ENCODE measurements around the gene ZNF678.
A peak's percentile ranks its signal among the peaks of the same experiment; 100 is the strongest.

Gene ZNF678

DNA sequence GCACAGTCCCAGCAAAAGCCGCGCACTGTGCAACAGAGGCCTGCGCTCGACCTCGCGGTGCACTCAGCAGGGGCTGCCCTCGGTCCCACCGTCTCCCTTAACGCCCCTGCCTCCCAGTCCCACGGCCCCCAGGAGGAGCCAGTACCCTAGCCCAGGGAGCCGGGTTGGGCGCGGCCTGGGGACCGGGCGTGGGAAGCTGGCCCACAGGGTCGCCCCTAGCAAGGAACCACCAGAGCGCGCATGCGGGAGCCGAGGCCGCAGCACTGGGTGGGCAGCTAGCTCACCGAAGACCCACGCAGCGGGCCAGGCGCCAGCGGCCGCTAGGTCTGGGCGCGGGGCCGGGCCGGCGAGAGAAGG, 21.6 kb upstream of the ZNF678 start:
- TF ChIP-seq, protein P1, sequence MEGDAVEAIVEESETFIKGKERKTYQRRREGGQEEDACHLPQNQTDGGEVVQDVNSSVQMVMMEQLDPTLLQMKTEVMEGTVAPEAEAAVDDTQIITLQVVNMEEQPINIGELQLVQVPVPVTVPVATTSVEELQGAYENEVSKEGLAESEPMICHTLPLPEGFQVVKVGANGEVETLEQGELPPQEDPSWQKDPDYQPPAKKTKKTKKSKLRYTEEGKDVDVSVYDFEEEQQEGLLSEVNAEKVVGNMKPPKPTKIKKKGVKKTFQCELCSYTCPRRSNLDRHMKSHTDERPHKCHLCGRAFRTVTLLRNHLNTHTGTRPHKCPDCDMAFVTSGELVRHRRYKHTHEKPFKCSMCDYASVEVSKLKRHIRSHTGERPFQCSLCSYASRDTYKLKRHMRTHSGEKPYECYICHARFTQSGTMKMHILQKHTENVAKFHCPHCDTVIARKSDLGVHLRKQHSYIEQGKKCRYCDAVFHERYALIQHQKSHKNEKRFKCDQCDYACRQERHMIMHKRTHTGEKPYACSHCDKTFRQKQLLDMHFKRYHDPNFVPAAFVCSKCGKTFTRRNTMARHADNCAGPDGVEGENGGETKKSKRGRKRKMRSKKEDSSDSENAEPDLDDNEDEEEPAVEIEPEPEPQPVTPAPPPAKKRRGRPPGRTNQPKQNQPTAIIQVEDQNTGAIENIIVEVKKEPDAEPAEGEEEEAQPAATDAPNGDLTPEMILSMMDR (IDR thresholded peaks at IDR 0.05) = no peak

DNA sequence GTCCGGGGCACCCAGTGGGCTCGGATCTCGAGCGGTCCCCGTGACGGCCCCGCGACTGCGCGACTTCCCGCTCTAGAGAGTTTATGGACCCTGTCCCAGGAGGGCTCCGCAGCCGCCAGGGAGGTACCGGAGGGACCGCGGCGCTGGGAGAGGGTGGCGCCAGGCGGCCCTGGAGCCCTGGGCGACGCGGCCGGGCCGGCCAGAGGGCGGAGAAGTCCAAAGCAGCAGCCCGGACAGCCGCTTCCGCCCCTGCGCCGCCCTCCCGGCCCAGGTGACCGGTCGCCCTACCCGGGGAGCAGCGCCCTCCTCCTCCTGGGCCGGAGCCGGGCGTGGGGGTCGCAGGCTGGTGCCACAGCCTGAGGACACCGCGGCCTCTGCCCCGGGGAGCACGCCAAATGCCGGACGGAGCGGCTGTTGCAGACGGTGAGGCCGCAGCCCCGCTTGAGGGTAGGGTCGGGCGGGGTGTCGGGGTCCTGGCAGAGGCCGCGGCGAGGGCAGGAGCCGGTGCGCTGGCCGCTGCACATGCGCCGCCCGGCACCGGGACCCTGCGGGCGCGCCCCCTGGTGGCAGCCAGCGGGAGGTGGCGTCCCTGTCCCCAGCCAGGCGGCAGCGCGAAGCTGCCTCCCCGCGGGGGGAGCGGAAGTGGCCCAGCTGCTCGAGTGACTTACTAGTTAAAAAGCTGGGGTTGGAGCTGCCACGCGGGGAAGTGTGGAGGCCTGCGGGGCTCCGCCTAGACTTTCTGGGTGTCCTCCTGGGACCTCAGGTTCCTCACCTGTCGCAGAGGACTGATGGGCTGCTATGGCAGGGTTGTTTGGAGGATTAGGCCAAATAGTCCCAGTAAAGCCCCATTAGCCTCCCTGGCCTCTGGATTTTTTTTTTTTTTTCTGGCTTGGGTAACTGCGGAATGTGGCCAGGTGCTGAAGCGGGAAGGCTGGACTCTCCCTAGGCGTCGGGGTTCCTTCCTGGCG, 20.9 kb upstream of the ZNF678 start:
- TF ChIP-seq, protein P1 (IDR thresholded peaks at IDR 0.05) = peak; percentile 37

DNA sequence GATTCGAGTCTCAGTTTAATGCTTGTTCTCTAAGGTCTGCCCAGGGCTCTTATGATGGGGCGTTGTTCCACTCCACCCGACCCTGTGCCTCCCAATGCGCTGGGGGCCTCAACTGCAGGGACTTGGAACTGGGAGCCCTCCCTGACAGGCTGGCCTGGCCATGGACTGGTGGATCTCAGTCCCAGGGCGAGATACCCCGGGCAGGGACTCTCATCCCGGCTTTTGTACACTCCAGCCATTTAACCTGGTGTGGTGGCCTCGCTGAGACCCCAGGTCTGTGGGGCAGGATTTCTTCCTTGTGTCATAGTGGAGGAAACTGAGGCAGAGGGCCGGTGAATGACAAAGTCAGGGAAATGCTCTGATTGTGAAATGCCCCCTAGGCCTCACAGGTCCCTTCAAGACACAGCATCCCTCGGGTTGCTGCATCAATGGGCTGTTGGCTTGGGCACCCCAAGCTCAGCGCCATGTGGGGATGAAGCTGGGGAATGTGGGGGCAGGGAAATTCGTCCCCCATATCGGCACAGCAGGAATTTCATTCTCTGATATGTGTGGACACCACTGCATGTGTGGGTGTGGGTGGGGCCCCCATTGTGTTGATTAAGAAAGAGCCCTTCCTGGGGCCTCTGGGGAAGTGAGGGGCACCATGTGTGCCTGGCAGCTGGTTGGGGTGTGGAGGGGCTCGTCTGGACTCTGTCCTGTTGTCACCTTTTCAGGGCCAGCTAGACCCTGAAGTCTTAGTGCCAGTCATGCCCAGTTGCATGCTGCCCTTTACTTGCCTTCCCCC, 19.9 kb upstream of the ZNF678 start:
- TF ChIP-seq, protein P1 (IDR thresholded peaks at IDR 0.05) = no peak

DNA sequence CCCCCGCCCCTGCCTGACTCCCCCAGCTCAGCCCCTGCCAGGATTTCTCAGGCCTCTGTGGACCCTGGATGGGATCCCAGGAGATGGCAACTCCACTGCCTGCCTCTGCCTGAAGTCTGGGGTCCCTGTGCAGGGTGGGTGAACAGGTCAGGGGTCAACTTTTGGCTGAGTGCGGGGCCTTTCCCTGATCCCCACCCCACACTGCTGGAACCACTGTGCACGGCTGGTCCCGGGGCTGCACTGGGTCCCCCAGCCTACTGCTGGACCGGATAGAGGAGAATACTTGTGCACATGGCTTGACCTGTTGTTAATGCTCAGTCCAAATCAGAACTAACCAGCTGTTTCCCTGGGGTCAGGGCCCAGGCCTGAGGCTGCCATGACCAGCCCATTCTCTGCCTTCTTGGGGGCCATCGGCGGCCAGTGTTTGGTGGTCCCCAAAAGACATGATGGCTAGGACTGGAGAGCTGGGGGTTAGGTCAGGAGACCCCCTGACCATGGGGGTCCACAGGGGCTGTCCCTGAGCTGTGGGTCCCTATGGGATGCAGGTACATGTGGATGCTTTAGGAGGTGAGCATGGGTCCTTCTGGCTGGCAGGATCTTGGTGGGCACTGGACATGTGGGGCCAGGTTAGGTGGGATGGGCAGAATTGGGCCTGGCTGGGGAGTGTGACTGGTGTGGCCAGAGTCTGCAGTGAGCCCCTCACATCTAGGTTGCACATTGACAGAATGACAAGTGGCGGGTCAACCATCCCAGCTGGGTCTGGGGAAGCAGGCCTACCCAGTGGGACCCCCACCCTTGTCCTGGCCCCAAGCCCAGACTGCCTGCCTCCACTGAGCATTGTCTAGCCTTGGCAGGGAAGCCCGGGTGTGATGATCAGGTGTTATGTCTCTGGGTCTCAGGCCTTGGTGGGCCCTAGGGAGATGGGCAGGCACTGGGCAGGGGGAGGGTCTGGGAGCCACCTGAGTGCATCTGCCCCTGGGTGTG, 19.0 kb upstream of the ZNF678 start:
- TF ChIP-seq, protein P1 (IDR thresholded peaks at IDR 0.05) = no peak

DNA sequence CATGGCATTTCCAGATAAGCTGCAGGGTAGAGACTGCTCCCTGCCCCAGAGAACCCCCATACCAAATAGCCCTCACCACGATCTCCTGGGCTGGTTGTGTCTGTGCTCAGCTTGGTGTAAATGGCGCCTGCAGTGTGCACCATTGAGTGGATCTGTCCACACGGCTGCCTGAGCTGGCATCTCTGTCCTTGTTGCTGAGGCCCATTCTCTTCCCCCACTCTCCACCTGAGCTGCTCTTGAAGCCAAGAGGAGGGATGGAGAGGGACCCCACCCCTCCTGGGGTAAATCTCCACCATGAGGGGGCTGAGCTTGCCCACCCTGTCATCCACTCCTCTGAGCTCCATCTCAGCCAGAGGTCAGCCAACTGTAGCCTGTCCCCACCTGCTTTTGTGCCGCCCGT, 18.0 kb upstream of the ZNF678 start:
- TF ChIP-seq, protein P1 (IDR thresholded peaks at IDR 0.05) = no peak

DNA sequence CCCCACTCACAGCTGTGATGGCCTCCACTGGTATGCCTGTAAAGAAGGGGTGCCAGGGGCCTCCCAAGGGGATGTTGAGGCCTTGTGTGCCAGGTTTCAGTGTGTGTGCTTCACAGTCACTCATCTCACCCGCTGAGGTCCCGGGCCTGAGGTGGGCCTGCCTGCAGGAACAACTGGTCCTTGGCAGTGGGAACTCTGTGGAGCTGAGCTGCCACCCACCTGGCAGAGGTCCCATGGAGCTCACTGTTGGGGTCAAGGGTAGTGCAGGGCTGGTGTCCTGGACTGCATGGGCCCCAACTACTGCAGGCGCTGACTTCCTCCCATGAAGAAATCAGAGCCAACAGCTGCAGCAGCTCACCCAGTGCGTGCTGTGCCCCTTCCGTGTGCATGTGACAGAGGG, 17.3 kb upstream of the ZNF678 start:
- TF ChIP-seq, protein P1 (IDR thresholded peaks at IDR 0.05) = no peak

Measured in LNCAP (cell line).